ENCODE results near the gene GGNBP2. TPM values are rescaled to one million over a fixed set of nuclear protein-coding genes. Genes with fewer than 3 reads are reported as not detected.

Gene GGNBP2
- polyA plus RNA-seq, 1 donor: 54.0 TPM

DNA sequence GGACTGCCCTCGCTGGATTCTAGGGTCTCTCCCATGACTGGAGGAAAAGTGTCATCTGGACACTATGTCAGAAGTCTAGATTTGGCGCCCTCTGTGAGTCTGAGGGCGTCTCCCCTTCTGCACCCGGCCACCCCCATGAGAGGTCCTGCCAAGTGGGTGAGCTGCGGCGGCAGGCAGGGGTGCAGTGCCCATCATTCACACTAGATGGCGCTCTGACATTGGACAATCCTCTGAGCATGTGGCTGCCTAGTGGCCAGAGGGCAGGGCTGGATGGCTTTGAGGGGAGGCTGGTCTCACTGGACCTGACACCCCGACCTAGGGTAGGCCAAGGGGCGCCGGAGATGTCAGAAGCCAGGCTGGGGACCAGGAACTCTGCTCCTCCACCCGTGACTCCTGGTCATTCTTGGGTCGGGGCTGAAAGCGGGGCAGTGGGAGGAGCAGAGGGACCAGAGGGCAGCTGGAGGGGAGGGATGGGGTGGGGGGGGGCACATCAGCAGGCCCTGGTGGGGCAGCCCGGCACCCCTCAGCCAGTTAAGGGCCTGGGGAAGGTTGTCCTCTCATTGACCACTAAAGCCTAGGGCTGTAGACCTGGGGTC lies 84.6 kb downstream of the GGNBP2 start:
- peak; percentile 19 for DNase-seq (ENCODE audit: low read depth)

- DNase-seq (ENCODE audit: low read depth): no peak
Observed at GRCh38 chr17:36629970-36630502, 85.3 kb downstream of the GGNBP2 start.

GRCh38 chr17:36631022-36631421 lies 86.3 kb downstream of the GGNBP2 start:
- DNase-seq (ENCODE audit: low read depth): no peak

DNA sequence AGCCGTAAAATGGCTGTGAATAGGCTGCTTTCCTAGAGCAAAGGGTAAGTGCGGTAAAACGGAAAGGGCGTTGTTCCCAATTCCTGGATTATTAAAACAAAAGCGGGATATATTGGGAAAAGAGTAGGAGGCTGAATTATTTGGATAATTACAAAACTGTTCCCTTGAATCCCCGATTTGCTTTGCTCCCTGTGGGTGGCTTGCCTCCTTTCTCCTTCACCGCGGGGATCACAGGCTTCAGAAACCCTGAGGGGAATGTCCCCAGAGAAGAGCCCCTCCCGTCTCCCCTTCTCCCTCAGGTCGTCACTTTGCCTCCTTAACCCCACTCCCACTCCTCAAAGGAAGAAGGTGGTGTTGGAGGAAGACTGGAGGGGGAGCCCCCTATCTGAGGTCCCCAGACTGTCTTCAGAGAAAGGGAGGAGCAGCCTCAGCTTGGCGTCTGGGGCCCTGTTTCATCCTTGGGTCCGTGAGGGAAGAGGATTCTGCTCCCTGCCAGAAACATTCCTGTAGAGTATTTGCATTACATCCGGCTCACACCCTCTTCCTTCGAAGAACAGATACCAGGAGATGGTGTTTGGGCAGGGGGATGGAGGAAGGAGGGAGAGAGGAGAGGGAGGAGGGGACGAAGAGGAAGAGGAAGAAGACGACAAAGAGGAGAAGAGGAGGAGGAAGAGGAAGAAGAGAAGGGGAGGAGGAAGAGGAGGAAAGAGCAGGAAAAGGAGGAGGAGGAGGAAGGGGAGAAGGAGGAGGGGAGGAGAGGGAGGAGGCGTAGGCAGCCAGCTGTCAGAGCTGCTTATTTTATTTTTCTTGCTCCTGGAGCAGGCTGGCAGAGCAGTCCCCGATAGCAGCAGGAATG lies 88.4 kb downstream of the GGNBP2 start:
- no peak for DNase-seq (ENCODE audit: low read depth)

Other genes starting within 250 kb of the GGNBP2 start
- not detected for gene TBC1D3G, start 221.0 kb upstream of the GGNBP2 start, polyA plus RNA-seq (ENCODE audit: insufficient read length)
- gene TBC1D3H, start 156.5 kb upstream of the GGNBP2 start, polyA plus RNA-seq (ENCODE audit: insufficient read length): not detected
- 58.1 TPM for gene ZNHIT3, start 58.2 kb upstream of the GGNBP2 start, polyA plus RNA-seq (ENCODE audit: insufficient read length)
- 31.5 TPM for gene MYO19, start 10.1 kb upstream of the GGNBP2 start, polyA plus RNA-seq (ENCODE audit: insufficient read length)
- gene PIGW, start 9.9 kb upstream of the GGNBP2 start, polyA plus RNA-seq (ENCODE audit: insufficient read length): 7.6 TPM
- 5.9 TPM for gene DHRS11, start 47.0 kb downstream of the GGNBP2 start, polyA plus RNA-seq (ENCODE audit: insufficient read length)
- gene MRM1, start 56.7 kb downstream of the GGNBP2 start, polyA plus RNA-seq (ENCODE audit: insufficient read length): 3.4 TPM